GM12878 (cell line): Measurements from ENCODE around the gene ANKRD6. TPM values are rescaled to one million over a fixed set of nuclear protein-coding genes. Genes with fewer than 3 reads are reported as not detected.

Experiments used
- BACH1 ChIP-seq: fragments of 450-650 bp; IDR thresholded peaks from 2 replicates; pipeline ENCODE4 v1.6.1; 2017; ENCODE audit warnings: mild to moderate bottlenecking, borderline replicate concordance
- BCL11A ChIP-seq: IDR thresholded peaks from 2 replicates; pipeline ENCODE4 v1.6.1; 2011; ENCODE audit warnings: low read depth, low read length
- DPF2 ChIP-seq: fragments of 450-650 bp; IDR thresholded peaks from 2 replicates; pipeline ENCODE4 v1.6.1; 2017; ENCODE audit warnings: mild to moderate bottlenecking
- EP300 ChIP-seq, 2 experiments: fragments of 150-350 bp in 1 of 2; IDR thresholded peaks; 2 replicates each; pipeline ENCODE4 v1.6.1; 2011 to 2012; ENCODE audit warnings: low read depth in 2 of 2, low read length in 2 of 2, borderline replicate concordance in 1 of 2, improper control_type of control experiment in 1 of 2, inconsistent platforms in 1 of 2; ENCODE audit not compliant: control insufficient read depth in 1 of 2
- EZH2 ChIP-seq: IDR thresholded peaks from 2 replicates; pipeline ENCODE4 v1.6.1; 2012; ENCODE audit warnings: low read depth, mild to moderate bottlenecking, control low read depth, inconsistent platforms, low read length, borderline replicate concordance; ENCODE audit not compliant: control insufficient read depth
- HDGF ChIP-seq: fragments of 450-650 bp; IDR thresholded peaks from 2 replicates; pipeline ENCODE4 v1.6.1; 2016; ENCODE audit warnings: antibody characterized with exemption
- IKZF2 ChIP-seq, 2 experiments: fragments of 450-650 bp; IDR thresholded peaks; 2 replicates each; pipeline ENCODE4 v1.6.1; 2017; ENCODE audit warnings: mild to moderate bottlenecking in 2 of 2, moderate library complexity in 2 of 2
- MEF2B ChIP-seq: fragments of 450-650 bp; IDR thresholded peaks from 2 replicates; pipeline ENCODE4 v1.6.1; 2018; ENCODE audit warnings: mild to moderate bottlenecking, moderate library complexity; ENCODE audit not compliant: partially characterized antibody, poor library complexity, severe bottlenecking
- NBN ChIP-seq: fragments of 450-650 bp; IDR thresholded peaks from 2 replicates; pipeline ENCODE4 v1.6.1; 2016
- POLR2A ChIP-seq: IDR thresholded peaks from 2 replicates; pipeline ENCODE4 v1.6.1; 2011; ENCODE audit warnings: low read depth, mild to moderate bottlenecking, low read length
- SIN3A ChIP-seq: IDR thresholded peaks from 2 replicates; pipeline ENCODE4 v1.6.1; 2012; ENCODE audit warnings: low read depth, low read length, improper control_type of control experiment
- SIX5 ChIP-seq: IDR thresholded peaks from 2 replicates; pipeline ENCODE4 v1.6.1; 2011; ENCODE audit warnings: mild to moderate bottlenecking, low read depth, low read length, moderate library complexity; ENCODE audit not compliant: severe bottlenecking
- SMAD1 ChIP-seq: fragments of 450-650 bp; IDR thresholded peaks from 2 replicates; pipeline ENCODE4 v1.6.1; 2018; ENCODE audit warnings: mild to moderate bottlenecking, low read depth; ENCODE audit not compliant: partially characterized antibody
- SRF ChIP-seq, 2 experiments: IDR thresholded peaks; 2 replicates each; pipeline ENCODE4 v1.6.1; 2011; ENCODE audit warnings: low read depth in 2 of 2, low read length in 2 of 2, mild to moderate bottlenecking in 1 of 2, moderate library complexity in 1 of 2
- STAT3 ChIP-seq: IDR thresholded peaks from 2 replicates; pipeline ENCODE4 v1.6.1; 2011; ENCODE audit warnings: low read depth, low read length, improper control_type of control experiment
- ZBED1 ChIP-seq: IDR thresholded peaks from 2 replicates; pipeline ENCODE4 v1.6.1; 2016; ENCODE audit warnings: borderline replicate concordance
- ZBTB4 ChIP-seq: fragments of 450-650 bp; formaldehyde crosslinking; IDR thresholded peaks from 2 replicates; pipeline ENCODE4 v1.4.0; 2022; ENCODE audit warnings: mild to moderate bottlenecking, moderate library complexity
- ZNF384 ChIP-seq: IDR thresholded peaks from 2 replicates; pipeline ENCODE4 v1.6.1; 2012; ENCODE audit warnings: low read depth, mild to moderate bottlenecking, low read length, improper control_type of control experiment, borderline replicate concordance
- ZSCAN29 ChIP-seq: fragments of 450-650 bp; IDR thresholded peaks from 2 replicates; pipeline ENCODE4 v1.6.1; 2017; ENCODE audit warnings: mild to moderate bottlenecking, moderate library complexity
- ZZZ3 ChIP-seq: IDR thresholded peaks from 2 replicates; pipeline ENCODE4 v1.6.1; 2011; ENCODE audit warnings: low read depth; ENCODE audit not compliant: control insufficient read depth, insufficient read length
- polyA plus RNA-seq, 11 experiments: library from polyadenylated mRNA; depleted of rRNA in 4 of 11; unstranded in 6 of 11; stranded (reverse) in 5 of 11; fragments of >200 nt; fragmentation: Nextera tagmentation in 4 of 11; fragmentation: Illumina TruSeq in 1 of 11; extraction: Ambion mirVana in 4 of 11; extraction: Trizol in 1 of 11; gene quantifications; 1 replicate in 1 of 11; 2 replicates in 10 of 11; pipeline versions ENCODE4 v1.2.1 to v1.2.3, GENCODE V29; 2011 to 2016; ENCODE audit warnings: inconsistent platforms in 2 of 11, missing spikeins in 2 of 11, low read depth in 1 of 11
- total RNA-seq, 4 experiments: library from RNA; depleted of rRNA in 3 of 4; stranded (reverse); fragments of >200 nt in 3 of 4; fragmentation: Illumina TruSeq in 1 of 4; extraction: Trizol in 1 of 4; gene quantifications; 2 replicates each; pipeline versions ENCODE4 v1.2.1 to v1.2.3, GENCODE V29; 2013 to 2021
- TF ChIP-seq, protein P1 (sequence below): IDR thresholded peaks from 2 replicates; pipeline ENCODE4 v1.6.1; 2012; ENCODE audit warnings: low read length, inconsistent platforms
- TF ChIP-seq, protein P2 (sequence below): IDR thresholded peaks from 2 replicates; pipeline ENCODE4 v1.6.1; 2011; ENCODE audit warnings: mild to moderate bottlenecking, low read depth, low read length, moderate library complexity; ENCODE audit not compliant: insufficient replicate concordance
- TF ChIP-seq, protein P3 (sequence below): fragments of 450-650 bp; formaldehyde crosslinking; IDR thresholded peaks from 2 replicates; pipeline ENCODE4 v1.4.0; 2020; ENCODE audit warnings: mild to moderate bottlenecking, moderate library complexity

The ANKRD6 gene
- total and polyA plus RNA-seq, 10 of the 15 experiments (the other 5 are each of a cell fraction or from before 2014, with no cell fraction given): 0.03 to 0.90 (median 0.38) TPM

- TF ChIP-seq ZBTB4 (CRISPR knock-in tag) (no peak), SRF (IDR thresholded peaks at IDR 0.05; ENCODE audit: low read depth in 2 of 2, low read length in 2 of 2) (no peak), ZZZ3 (no peak), POLR2A (no peak), IKZF2 (IDR thresholded peaks at IDR 0.05) (peak; percentile 17 to 38; a peak in 1 of 4 replicates), SIX5 (no peak), NBN (no peak), EZH2 (no peak), BCL11A (0 out of 2 replicates have a peak, but pooled peaks have one; percentile 21), SMAD1 (no peak), HDGF (no peak), ZSCAN29 (no peak), DPF2 (no peak), MEF2B (peak; percentile 66), SIN3A (no peak), ZBED1 (no peak), ZNF384 (no peak), EP300 (IDR thresholded peaks at IDR 0.05; ENCODE audit: borderline replicate concordance in 1 of 2, control insufficient read depth in 1 of 2, low read depth in 2 of 2, low read length in 2 of 2) (no peak), STAT3 (no peak), BACH1 (no peak)
- TF ChIP-seq, protein P1, sequence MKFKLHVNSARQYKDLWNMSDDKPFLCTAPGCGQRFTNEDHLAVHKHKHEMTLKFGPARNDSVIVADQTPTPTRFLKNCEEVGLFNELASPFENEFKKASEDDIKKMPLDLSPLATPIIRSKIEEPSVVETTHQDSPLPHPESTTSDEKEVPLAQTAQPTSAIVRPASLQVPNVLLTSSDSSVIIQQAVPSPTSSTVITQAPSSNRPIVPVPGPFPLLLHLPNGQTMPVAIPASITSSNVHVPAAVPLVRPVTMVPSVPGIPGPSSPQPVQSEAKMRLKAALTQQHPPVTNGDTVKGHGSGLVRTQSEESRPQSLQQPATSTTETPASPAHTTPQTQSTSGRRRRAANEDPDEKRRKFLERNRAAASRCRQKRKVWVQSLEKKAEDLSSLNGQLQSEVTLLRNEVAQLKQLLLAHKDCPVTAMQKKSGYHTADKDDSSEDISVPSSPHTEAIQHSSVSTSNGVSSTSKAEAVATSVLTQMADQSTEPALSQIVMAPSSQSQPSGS: peak; percentile 61; the same call in 1 of the 2 replicates
- TF ChIP-seq, protein P2, sequence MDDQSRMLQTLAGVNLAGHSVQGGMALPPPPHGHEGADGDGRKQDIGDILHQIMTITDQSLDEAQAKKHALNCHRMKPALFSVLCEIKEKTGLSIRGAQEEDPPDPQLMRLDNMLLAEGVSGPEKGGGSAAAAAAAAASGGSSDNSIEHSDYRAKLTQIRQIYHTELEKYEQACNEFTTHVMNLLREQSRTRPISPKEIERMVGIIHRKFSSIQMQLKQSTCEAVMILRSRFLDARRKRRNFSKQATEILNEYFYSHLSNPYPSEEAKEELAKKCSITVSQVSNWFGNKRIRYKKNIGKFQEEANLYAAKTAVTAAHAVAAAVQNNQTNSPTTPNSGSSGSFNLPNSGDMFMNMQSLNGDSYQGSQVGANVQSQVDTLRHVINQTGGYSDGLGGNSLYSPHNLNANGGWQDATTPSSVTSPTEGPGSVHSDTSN: no peak
- TF ChIP-seq, protein P3, sequence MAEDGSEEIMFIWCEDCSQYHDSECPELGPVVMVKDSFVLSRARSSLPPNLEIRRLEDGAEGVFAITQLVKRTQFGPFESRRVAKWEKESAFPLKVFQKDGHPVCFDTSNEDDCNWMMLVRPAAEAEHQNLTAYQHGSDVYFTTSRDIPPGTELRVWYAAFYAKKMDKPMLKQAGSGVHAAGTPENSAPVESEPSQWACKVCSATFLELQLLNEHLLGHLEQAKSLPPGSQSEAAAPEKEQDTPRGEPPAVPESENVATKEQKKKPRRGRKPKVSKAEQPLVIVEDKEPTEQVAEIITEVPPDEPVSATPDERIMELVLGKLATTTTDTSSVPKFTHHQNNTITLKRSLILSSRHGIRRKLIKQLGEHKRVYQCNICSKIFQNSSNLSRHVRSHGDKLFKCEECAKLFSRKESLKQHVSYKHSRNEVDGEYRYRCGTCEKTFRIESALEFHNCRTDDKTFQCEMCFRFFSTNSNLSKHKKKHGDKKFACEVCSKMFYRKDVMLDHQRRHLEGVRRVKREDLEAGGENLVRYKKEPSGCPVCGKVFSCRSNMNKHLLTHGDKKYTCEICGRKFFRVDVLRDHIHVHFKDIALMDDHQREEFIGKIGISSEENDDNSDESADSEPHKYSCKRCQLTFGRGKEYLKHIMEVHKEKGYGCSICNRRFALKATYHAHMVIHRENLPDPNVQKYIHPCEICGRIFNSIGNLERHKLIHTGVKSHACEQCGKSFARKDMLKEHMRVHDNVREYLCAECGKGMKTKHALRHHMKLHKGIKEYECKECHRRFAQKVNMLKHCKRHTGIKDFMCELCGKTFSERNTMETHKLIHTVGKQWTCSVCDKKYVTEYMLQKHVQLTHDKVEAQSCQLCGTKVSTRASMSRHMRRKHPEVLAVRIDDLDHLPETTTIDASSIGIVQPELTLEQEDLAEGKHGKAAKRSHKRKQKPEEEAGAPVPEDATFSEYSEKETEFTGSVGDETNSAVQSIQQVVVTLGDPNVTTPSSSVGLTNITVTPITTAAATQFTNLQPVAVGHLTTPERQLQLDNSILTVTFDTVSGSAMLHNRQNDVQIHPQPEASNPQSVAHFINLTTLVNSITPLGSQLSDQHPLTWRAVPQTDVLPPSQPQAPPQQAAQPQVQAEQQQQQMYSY (CRISPR knock-in tag): no peak
Observed at GRCh38 chr6:89385156-89385667, 47.7 kb upstream of the ANKRD6 start (continued).
